DOHH2 (cell line): ENCODE data around the gene LRRC4C.

Experiments used
- H3F3A ChIP-seq: fragments of 200-600 bp; sonication (generic), shearing (Covaris generic); 2 replicates; pipeline ENCODE4 v1.6.0; 2016; ENCODE audit warnings: antibody characterized with exemption, mild to moderate bottlenecking; ENCODE audit not compliant: control insufficient read depth, insufficient read depth
- H3K27ac ChIP-seq: fragments of 200-600 bp; sonication (generic); 2 replicates; pipeline ENCODE4 v1.5.1; 2014; ENCODE audit warnings: low read depth, mild to moderate bottlenecking, low read length, moderate library complexity
- H3K27me3 ChIP-seq: fragments of 200-600 bp; sonication (generic); 2 replicates; pipeline ENCODE4 v1.6.1; 2014; ENCODE audit warnings: mild to moderate bottlenecking, low read length, mixed read lengths; ENCODE audit not compliant: control insufficient read depth
- H3K36me3 ChIP-seq: fragments of 200-600 bp; sonication (generic); 2 replicates; pipeline ENCODE4 v1.6.1; 2014; ENCODE audit warnings: mild to moderate bottlenecking, low read length, moderate library complexity, mixed read lengths; ENCODE audit not compliant: control insufficient read depth
- H3K4me1 ChIP-seq: fragments of 200-600 bp; sonication (generic); 2 replicates; pipeline ENCODE4 v1.6.1; 2014; ENCODE audit warnings: mild to moderate bottlenecking, low read length, mixed read lengths; ENCODE audit not compliant: control insufficient read depth
- H3K4me2 ChIP-seq: fragments of 200-600 bp; sonication (generic); 2 replicates; pipeline ENCODE4 v1.6.0; 2014; ENCODE audit warnings: mild to moderate bottlenecking, low read length, moderate library complexity
- H3K4me3 ChIP-seq: fragments of 200-600 bp; sonication (generic); 2 replicates; pipeline ENCODE4 v1.5.1; 2014; ENCODE audit warnings: mild to moderate bottlenecking, low read length, mixed read lengths
- H3K79me2 ChIP-seq: fragments of 200-600 bp; sonication (generic); 2 replicates; pipeline ENCODE4 v1.6.1; 2014; ENCODE audit warnings: mild to moderate bottlenecking, low read length, mixed read lengths; ENCODE audit not compliant: control insufficient read depth
- H3K9me2 ChIP-seq: fragments of 200-600 bp; sonication (generic); replicated peaks from 2 replicates; pipeline ENCODE4 v1.6.1; 2014; ENCODE audit warnings: mild to moderate bottlenecking, low read length, mixed read lengths; ENCODE audit not compliant: control insufficient read depth
- H3K9me3 ChIP-seq: fragments of 200-600 bp; sonication (generic); 2 replicates; pipeline ENCODE4 v1.6.1; 2014; ENCODE audit warnings: antibody characterized with exemption, low read length, mixed read lengths; ENCODE audit not compliant: control insufficient read depth, insufficient read depth
- H4K20me1 ChIP-seq: fragments of 200-600 bp; sonication (generic); 2 replicates; pipeline ENCODE4 v1.6.0; 2014; ENCODE audit warnings: low read depth, mild to moderate bottlenecking, antibody characterized with exemption, low read length, moderate library complexity; ENCODE audit not compliant: control insufficient read depth, insufficient read depth
- EZH2phosphoT487 ChIP-seq: fragments of 200-600 bp; sonication (generic); IDR thresholded peaks from 2 replicates; pipeline ENCODE4 v1.6.1; 2017; ENCODE audit warnings: borderline replicate concordance, mild to moderate bottlenecking, antibody characterized with exemption, low read length, moderate library complexity, mixed read lengths
- TF ChIP-seq, protein P1 (sequence below): fragments of 200-600 bp; sonication (generic); IDR thresholded peaks from one replicate; pipeline ENCODE4 v1.5.1; 2014; ENCODE audit warnings: antibody characterized with exemption, mild to moderate bottlenecking, low read depth, low read length; ENCODE audit not compliant: poor library complexity, severe bottlenecking

The LRRC4C gene

DNA sequence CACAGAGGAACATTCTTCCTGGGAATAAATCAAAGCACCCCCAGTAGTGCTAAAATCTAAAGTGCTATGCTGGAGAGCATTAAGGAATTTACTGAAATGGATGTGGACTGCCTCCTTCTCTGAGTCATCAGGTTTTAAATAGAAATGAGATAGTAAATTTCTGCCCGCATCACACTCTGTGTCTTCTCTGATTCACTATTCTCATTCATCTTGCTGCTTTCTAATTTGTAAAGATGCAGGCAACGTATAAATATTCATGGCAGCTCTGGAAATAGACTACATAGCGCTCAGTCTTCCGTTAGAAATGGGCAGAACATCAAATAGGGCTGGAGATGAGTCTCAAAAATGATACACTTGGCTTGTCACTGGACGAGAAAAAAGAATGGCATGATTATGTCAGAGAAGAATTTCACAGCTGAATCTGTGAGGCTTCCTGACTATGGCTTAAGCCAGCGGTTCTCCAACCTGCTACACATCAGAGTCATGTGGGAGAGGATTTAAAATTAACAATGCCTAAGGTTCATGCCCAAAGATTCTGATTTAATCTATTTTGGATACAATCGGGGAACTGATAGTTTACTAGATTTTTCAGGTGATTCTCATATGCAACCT, 178.2 kb downstream of the LRRC4C start:
- Histone ChIP-seq H3K9me3 (no peaks in the 10 kb centered on the region), H3K4me1 (no peaks in the 10 kb centered on the region), H3K9me2 (no peaks in the 10 kb centered on the region), H3K27ac (no peak overlapping the region), H3K4me3 (no peak overlapping the region), H3K27me3 (no peaks in the 10 kb centered on the region), H3K79me2 (no peaks in the 10 kb centered on the region), H3K4me2 (no peak overlapping the region), H3F3A (no peaks in the 10 kb centered on the region), H3K36me3 (no peaks in the 10 kb centered on the region), H4K20me1 (no peaks in the 10 kb centered on the region)
- TF ChIP-seq, protein P1, sequence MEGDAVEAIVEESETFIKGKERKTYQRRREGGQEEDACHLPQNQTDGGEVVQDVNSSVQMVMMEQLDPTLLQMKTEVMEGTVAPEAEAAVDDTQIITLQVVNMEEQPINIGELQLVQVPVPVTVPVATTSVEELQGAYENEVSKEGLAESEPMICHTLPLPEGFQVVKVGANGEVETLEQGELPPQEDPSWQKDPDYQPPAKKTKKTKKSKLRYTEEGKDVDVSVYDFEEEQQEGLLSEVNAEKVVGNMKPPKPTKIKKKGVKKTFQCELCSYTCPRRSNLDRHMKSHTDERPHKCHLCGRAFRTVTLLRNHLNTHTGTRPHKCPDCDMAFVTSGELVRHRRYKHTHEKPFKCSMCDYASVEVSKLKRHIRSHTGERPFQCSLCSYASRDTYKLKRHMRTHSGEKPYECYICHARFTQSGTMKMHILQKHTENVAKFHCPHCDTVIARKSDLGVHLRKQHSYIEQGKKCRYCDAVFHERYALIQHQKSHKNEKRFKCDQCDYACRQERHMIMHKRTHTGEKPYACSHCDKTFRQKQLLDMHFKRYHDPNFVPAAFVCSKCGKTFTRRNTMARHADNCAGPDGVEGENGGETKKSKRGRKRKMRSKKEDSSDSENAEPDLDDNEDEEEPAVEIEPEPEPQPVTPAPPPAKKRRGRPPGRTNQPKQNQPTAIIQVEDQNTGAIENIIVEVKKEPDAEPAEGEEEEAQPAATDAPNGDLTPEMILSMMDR = no peak
- no peak for TF ChIP-seq EZH2phosphoT487

DNA sequence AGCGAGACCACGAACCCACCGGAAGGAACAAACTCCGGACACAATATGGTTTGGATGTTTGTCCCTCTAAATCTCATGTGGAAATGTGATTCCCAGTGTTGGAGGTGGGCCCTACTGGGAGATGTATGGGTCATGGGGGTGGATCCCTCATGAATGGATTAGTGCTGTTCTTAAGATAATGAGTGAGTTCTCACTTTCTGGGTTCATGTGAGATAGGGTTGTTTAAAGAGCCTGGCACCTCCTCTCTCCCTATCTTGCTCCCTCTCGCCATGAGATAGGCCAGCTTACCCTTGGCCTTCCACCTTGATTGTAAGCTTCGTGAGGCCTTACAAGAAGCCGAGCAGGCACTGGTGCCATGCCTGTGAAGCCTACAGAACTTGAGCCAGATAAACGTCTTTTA, 184.6 kb downstream of the LRRC4C start:
- no peak for TF ChIP-seq EZH2phosphoT487
- TF ChIP-seq, protein P1 = no peak
- no peaks in the 10 kb centered on the region for H3K36me3 ChIP-seq

DNA sequence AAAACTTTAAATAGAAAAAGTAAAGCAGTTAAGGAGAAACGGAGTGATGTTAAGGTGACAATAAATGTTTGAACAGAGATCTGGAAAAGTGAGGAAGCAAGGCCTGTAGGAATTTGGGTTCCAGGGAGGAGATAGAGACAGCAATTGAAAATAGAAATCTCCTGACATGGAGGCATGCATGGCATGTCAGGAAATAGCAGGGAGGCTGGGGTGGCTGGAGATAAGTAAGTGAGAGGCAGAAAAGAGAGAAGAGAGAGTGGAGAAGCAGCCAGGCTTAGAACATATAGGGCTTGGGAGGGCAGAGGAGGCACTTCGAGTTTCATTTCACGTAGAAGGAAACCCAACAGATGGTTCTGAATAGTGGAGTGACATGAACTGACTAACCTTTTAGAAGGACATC, 185.5 kb downstream of the LRRC4C start:
- H3K9me2 ChIP-seq = no peaks in the 10 kb centered on the region
- H4K20me1 ChIP-seq = no peaks in the 10 kb centered on the region
- no peak overlapping the region for H3K4me2 ChIP-seq
- H3K36me3 ChIP-seq = no peaks in the 10 kb centered on the region
- H3K27ac ChIP-seq = no peak overlapping the region
- no peaks in the 10 kb centered on the region for H3K79me2 ChIP-seq
- H3K4me1 ChIP-seq = no peaks in the 10 kb centered on the region
- no peaks in the 10 kb centered on the region for H3K27me3 ChIP-seq
- no peaks in the 10 kb centered on the region for H3F3A ChIP-seq
- TF ChIP-seq EZH2phosphoT487 = no peak
- TF ChIP-seq, protein P1 = no peak
- no peaks in the 10 kb centered on the region; the same call in 1 of the 2 replicates for H3K9me3 ChIP-seq
- H3K4me3 ChIP-seq = no peak overlapping the region

More for the DNA sequence above, 184.6 kb downstream of the LRRC4C start:
- no peaks in the 10 kb centered on the region for H3K9me2 ChIP-seq
- no peaks in the 10 kb centered on the region; the same call in 1 of the 2 replicates for H3K9me3 ChIP-seq
- no peaks in the 10 kb centered on the region for H3F3A ChIP-seq
- no peak overlapping the region for H3K4me3 ChIP-seq
- no peaks in the 10 kb centered on the region for H3K4me1 ChIP-seq
- no peak overlapping the region for H3K4me2 ChIP-seq
- H3K27ac ChIP-seq = no peak overlapping the region
- no peaks in the 10 kb centered on the region for H3K27me3 ChIP-seq
- H3K79me2 ChIP-seq = no peaks in the 10 kb centered on the region
- no peaks in the 10 kb centered on the region for H4K20me1 ChIP-seq
